ELR (cell line): Measurements from ENCODE around the gene PLXNA2.

Experiments
- DNase-seq: peaks from one replicate; pipeline ENCODE4 v3.0.0-alpha.2; 2015; ENCODE audit warnings: low read depth

Gene PLXNA2

GRCh38 chr1:208203127-208203847, 40.9 kb downstream of the PLXNA2 start:
- peak; percentile 85 for DNase-seq

DNA sequence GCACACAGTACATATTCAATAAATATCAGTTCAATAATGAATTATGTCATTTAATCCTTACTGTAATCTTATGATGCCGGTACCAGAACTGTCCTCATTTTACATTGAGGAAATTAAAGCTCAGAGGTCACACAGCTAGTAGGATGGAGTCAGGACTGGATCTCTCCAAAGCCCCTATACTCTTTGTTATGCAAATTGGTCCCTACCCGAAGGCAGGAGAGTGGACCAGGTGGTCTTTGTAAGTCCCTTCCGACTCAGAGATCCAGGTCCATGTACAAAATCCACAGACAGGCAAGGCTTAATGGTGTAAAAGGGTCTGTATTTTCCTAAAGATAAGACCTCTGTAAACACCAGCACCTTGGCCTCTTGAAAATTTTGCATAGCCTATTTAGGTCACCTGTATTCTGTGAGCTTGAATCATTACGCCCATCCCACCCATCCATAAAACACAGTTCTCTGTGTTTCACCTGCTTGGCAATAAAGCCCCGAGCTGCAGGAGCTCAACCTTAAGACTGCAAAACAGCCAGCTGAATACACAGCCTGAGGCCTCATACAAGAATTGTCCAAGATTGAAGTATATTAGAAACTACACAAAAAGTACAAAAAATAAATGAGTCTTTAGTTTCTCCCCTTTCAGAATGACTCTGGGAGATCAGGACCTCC, 41.7 kb downstream of the PLXNA2 start:
- no peak for DNase-seq

DNA sequence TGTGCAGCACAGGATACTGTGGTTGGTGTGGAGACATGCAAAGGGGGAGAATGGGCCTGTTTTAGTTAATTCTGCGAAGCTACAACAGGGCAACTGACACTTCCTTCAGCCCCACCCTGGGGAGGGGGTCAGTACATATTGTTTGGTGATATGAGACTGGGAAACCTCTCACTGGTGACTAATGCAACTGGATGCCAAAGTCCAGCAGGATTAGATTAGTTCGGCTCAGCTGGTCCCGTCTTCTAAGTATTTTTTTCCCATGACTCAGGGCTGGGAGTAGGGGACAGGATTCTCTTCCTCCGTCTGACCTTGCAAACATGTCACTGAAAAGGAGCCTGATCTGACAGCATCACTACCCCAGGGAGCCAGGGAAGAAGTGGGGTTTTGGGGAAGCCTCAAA, 43.0 kb downstream of the PLXNA2 start:
- DNase-seq = peak; percentile 97

- no peak for DNase-seq
These were observed 44.1 kb downstream of the PLXNA2 start for GRCh38 chr1:208200116-208200515.

GRCh38 chr1:208198236-208198635, 45.9 kb downstream of the PLXNA2 start:
- DNase-seq = no peak

DNA sequence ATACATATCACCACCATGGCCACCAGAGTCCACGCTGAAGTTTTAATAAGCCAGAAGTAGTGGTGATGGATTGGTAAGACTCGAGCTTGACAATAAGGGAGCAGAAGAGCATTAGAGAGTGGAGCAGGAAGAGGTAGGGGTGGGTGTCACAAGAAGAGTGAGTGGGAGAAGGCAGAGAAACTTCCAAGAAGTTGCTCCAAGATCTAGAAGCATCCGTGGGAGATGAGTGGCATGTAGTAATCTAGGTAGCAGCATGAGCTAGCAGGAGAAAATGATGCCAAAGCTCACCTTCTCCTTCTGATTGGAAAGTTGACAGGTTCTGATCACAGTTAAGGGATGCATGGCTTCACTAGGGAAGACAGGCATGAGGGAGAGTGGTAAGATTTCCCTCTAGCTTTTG, 49.2 kb downstream of the PLXNA2 start:
- no peak for DNase-seq

- no peak for DNase-seq
These were observed 51.2 kb downstream of the PLXNA2 start for GRCh38 chr1:208192995-208193394.

- no peak for DNase-seq
These were observed 53.4 kb downstream of the PLXNA2 start for GRCh38 chr1:208190784-208191183.

DNA sequence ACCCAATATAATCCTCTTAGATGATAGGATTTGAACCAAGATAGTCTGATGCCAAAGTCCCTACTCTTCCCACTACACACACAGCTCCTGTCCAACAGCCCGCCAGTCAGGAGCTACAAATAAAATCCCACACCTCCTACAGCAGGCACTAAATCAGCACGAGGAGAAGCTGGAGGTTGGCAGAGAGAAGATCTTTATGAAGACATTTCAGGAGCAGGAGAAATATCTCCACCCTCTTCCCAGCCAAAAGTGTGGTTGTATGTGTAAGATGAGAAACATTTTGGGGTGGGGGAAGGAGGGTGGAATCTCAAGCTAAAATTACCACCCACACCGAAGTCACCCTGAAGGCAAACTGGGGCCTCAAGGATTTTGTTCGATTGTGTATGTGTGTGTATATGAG, 54.5 kb downstream of the PLXNA2 start:
- no peak for DNase-seq

DNA sequence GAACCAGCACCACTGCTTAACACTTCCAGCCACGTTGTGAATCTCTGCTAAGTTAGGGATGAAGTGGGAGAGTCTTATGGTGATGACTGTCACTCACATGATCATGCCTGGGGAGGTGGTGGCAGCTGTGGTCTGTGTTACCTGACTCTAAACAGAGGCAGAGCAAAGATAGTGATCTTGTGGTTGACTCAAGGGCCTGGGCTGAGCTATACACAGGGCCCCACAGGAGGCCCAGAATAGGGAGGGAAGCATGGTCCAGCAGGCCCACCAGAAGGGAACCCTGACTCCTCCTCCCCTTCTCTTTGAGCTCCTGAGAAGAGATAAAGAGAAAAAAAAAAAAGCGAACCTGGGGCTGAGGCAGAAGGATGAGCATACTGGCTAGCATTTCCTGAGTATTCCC, 55.0 kb downstream of the PLXNA2 start:
- DNase-seq = peak; percentile 63

DNA sequence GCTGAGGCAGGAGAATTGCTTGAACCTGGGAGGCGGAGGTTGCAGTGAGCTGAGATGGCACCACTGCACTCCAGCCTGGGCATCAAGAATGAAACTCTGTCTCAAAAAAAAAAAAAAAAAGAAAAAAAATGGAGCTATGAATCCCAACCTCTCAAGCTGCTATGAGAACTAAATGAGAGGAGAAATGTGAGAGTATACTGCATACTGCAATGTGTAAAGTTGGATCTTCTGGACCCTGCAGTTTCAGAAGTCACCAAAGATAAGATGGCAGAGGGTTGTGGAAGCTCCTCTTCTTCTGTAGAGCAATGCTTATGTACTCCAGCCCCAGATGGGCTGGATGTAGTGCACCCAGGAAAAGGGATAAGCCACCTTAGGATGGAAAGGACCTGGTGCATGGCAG, 55.6 kb downstream of the PLXNA2 start:
- DNase-seq = no peak

GRCh38 chr1:208187499-208188041, 56.6 kb downstream of the PLXNA2 start:
- no peak for DNase-seq

DNA sequence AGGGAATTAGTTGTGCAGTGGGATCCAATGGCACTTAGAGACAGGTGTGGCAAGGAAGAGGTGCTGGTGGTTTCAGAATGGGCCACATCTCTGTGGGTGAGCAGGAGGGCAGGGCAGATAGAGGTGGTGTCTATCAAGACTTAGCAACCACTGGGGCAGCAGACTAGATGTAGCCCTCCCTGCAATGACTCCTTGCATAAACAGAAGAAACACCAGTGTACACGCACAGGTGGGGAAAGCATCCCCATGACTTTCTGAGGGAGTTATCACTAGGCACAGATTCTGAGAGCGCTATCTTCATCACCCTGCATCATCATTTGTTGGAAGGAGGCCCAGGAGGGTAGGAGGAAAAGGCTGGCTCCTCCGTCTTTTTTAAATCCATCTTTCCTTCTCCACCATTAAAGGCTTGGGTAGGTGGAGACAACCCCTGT, 58.4 kb downstream of the PLXNA2 start:
- DNase-seq = peak; percentile 49

DNA sequence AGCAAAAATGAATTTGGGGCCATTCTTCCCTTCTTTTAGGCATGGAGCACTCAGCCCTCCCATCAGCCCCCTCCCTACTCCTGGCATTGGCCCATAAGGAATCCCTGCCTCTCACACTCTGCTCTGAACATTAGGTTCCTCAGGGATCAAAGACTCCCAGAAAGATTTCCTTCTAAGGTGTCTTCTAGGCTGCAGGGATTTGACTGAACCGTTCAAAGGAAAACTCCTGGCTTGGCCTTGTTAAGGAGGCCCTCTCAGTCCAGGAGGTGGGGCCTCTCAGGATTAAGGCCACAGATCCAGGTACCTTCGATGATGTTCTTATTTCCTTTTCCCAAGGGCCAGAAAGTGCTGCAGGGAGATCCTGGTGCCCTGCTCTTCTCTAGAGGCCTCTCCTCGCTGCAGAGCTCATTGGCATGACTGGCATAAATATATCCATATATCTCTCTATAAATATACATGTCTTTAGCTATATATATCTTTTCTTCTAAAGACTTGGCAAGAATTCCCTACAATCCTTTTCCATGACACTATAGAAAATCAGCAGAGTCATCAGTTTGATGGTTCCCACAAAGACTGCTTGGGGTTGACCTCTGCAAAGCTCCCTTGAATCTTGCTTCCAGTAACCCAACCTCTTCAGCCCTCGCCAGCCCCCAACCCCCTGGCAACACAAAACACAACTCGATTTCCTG, 59.1 kb downstream of the PLXNA2 start:
- DNase-seq = peak; percentile 59

DNA sequence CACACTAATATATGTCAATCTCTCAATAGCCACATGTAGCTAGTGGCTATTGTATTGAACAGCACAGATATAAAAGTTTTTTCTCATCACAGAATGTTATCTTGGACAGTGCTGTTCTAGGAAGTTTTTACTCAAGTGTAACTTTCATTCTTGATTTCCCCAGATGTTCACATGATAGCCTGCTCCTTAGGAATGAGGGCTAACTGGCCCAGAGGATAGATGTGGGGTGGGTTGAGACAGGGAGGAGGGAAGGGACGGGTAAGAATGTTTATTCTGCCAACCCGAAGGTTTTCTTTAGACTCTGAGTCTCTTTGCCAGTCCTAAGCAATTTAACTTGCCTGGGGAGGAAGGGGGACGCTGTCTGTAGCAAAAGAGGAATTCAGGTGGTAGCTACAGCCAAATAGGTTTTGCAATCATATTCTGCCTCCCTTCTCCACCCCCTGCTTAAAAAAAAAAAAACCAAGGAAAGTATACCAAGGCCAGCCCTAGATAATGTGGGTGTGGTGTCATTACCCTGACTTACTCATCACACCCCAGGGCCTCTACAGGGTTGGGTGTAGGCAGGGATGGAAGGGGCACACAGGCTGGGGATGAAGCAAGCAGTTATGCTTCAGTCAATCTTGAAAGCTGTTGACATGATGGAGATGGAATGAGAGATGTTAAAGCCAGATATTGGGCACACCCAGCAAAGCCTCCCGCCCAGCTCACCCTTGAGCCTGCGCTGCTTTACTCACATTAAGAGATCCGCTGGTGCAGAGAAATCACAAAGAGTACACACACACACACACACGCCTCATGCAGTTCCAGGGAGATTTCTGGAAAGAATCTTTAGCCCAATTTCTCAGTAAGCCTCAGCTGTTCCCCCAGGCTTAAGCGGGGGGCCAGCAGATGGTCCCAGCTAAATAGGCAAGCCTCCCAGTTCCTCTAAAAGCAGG, 59.9 kb downstream of the PLXNA2 start:
- DNase-seq = peak; percentile 94

GRCh38 chr1:208182880-208183645, 61.1 kb downstream of the PLXNA2 start:
- no peak for DNase-seq

GRCh38 chr1:208181364-208181763, 62.8 kb downstream of the PLXNA2 start:
- DNase-seq = no peak

DNA sequence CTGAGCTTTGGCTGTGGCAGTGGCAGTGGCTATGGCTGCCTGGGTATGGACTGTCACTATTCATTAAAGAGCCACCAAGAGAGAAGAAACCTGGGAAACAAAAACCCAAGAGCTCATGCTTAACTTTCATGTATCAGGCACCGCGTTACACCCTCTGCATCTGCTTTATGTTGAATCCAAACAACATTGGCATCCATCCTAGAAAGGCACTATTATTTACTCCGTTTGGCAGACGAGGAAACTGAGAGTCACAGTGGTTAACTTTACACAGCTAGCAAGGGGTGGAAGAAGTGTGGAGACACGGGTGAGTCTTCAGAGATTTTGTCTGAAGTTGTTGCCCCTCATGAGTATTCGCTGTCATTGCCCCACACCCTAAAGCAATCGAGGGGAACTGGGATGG, 63.8 kb downstream of the PLXNA2 start:
- DNase-seq = no peak

GRCh38 chr1:208179961-208180409, 64.2 kb downstream of the PLXNA2 start:
- no peak for DNase-seq

GRCh38 chr1:208179263-208179816, 64.8 kb downstream of the PLXNA2 start:
- no peak for DNase-seq
